Neuronal stem cell (in vitro differentiated cells): Measurements from ENCODE around the gene MARS1. TPM values are rescaled to one million over a fixed set of nuclear protein-coding genes. Genes with fewer than 3 reads are reported as not detected.

ENCODE experiments used
- small RNA-seq: library from polyadenylated mRNA; stranded (forward); fragments of <200 nt; extraction: miRNeasy Mini kit (QIAGEN cat#:217004); gene quantifications from one replicate; pipeline ENCODE3, GENCODE V24; 2013; ENCODE audit not compliant: insufficient read depth

MARS1 gene

Small RNA genes within 50 kb of the gene (small RNA-seq; reads per million reads assigned to genes)
- gene MIR616, result not detected
